Smooth muscle cell of the brain vasculature (primary cell): ENCODE results near the gene XYLT1.

ENCODE experiments used
- DNase-seq: peaks from one replicate; pipeline ENCODE4 v3.0.0-alpha.2; 2012; ENCODE audit warnings: low read depth, low spot score

The XYLT1 gene

DNA sequence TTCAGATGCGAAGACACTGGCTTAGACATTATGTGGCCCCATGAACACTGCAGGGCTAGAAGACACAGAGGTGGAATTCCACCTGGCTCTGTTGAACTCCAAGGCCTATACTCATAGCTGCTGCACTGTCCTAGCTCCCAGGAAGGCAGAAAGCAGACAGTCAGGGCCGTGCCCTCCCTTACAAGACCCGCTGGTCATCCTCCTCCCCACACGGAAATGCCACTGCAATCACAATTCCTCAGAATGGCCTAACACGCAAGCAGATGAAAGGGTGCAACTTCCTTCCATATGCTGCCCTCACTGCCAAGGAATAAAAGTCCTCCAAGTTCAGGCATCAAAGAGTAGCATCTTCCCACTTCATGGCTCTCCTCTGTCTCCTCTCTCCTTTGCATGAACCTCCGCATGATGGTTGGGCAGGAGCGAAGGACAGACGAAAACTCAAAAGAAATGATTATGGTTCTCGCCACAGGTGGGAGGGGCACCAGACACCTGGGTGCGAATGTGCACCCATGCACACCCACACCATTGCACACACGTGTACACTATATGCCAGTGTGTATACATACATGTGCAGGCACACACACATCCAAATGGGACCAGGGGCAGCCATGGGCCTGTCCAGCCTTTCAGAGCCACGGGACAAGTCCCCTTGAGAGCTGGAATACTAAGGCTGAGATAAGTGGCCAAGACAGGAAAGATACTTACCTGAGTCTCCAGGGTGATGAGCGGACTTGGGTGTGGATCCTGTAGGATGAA lies 113.3 kb downstream of the XYLT1 start:
- DNase-seq: no peak

DNA sequence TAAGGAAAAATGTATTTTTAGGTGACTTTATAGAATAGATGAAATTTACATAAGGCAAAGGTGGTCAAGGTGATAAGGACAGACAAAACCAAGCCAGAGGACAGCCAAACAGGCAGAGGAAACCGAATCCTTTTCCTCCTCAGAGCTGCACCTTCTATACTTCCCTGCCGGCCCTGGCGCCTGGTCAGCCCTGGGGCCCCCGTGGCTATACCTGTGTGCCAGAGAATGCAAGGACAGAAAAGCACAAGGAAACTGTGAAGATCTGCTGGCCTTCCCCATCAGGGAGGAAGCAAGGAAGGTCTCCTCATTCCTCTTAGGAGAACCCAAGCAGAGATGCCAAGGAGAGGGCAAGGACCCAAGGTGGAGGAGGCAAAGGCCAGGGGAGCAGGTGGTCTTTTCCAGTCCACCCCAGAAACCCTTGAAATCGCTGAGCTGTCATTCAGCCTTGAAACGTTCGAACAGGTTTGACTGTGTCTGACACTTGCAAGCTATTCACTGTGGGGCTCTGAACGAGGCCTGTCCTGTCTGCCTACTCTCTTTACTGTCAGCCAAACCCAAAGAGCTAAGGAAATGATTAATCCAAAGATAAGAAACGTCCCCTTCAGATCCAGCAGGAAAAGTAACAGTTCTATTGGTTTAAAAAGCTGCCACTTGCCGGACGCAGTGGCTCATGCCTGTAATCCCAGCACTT lies 114.4 kb downstream of the XYLT1 start:
- no peak for DNase-seq

DNA sequence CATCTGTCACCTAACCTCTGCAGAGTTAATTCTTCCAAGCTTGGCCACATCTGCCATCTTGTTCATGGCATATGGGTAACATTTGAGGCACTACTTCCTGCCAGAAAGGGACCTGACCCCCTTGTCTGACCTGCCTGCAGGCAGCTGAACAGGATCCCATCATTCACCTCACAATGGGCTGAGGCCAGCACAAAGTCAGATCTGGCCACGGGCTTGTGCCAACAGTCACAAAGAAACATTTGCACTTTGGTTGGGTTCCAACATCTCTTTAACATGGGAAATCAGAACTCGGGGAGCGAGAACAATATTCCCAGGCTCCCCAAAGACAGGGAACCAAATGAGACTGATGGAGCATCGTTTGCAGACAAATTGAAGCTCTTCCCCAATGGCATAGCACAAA lies 116.1 kb downstream of the XYLT1 start:
- DNase-seq: no peak

DNA sequence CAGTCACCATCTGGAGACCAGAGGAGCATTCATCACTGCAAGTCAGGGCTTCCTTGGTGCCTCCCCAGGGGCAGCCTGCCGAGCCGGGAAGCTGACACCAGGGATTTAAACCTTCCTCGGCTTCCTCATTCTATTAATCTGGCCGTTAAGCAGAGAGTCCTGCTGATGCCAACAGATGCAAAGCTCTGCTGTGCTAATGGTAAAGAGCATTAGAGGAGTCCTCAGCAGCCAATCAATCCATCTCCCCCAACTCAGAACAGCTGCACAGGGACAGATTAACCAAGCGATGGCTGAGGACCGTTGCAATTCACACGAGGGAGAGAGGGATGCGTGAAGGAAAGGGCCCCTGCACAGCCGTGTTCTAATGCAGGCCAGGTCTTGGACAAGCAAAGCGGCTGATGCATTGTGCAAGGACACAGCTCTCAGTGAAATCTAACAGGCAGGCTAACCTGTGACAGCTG lies 116.6 kb downstream of the XYLT1 start:
- no peak for DNase-seq

DNA sequence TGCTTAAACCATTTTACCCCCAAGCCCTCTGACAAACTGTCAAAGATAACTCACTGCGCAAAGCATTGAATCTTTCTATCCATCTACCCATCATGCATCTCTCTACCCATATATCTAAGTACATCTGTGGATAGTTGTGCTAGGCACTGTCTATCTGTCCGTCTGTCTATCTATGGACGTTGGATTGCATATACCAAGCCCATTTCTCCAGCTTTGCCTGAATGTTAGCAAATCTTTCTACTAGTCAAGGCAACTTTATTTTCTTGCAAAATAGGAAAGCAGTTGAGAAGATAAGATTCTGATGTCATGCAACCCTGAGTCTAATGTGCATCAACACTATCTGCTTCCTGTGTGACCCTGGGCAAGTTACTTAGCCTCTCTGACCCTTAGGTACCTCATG lies 117.2 kb downstream of the XYLT1 start:
- no peak for DNase-seq

DNA sequence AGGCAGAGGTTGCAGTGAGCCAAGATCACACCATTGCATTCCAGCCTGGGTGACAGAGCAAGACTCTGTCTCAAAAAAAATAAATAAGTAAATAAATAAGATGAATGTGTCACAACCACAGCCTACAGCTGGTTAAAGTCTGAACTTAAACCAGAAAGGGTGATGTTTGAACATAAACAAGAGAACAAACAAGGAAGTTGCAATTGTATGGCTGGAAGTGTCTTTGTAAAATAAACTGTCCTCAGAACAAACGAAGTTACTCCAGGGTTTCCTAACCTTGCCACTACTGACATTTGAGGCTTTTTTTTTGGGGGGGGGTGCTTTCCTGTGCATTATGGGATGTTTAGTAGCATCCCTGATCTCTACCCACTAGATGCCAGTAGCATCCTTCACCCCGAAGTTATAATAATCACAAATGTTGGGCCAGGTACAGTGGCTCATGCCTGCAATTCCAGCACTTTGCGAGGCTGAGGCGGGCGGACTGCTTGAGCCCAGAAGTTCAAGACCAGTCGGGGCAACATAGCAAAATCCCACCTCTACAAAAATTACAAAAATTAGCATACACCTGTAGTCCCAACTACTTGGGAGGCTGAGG lies 119.2 kb downstream of the XYLT1 start:
- no peak for DNase-seq

DNA sequence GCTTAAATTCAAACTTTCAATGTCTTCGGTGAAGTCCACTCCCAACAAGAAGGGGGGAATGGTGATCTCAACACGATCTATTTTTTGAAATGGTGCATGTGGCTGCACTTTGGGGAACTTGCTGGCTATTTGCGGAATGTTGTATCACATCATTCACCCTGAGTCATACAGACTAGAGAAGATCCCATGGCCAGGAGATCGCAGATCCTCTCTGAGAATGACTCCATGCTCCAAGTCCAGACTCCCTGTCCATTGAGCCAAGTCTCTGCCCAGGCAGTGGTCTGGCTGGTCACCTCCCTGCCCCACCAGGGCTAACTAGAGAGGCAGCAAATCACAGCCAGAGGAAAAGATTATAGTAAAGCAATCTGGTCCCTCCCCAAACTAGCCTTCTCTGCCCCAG lies 120.6 kb downstream of the XYLT1 start:
- DNase-seq: no peak

DNA sequence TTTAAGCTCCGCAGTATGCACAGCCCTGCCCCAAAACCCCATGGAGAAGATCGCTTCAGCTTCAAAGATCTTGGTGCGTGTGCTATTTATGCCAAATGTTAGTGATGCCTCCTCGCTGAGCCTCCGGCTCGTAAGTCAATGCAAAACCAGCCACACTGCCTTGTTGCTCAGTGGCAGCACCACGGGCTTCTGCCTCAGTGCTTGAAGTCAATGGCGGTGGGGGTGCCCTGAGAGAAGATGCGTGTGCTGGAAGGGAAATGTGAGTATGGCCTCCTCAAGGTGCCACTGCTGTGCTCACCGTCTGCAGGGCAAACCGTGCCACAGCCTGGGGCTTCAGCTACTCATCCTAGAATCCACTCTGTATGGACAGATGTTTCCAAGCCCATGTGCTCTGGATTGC lies 121.9 kb downstream of the XYLT1 start:
- DNase-seq: no peak

DNA sequence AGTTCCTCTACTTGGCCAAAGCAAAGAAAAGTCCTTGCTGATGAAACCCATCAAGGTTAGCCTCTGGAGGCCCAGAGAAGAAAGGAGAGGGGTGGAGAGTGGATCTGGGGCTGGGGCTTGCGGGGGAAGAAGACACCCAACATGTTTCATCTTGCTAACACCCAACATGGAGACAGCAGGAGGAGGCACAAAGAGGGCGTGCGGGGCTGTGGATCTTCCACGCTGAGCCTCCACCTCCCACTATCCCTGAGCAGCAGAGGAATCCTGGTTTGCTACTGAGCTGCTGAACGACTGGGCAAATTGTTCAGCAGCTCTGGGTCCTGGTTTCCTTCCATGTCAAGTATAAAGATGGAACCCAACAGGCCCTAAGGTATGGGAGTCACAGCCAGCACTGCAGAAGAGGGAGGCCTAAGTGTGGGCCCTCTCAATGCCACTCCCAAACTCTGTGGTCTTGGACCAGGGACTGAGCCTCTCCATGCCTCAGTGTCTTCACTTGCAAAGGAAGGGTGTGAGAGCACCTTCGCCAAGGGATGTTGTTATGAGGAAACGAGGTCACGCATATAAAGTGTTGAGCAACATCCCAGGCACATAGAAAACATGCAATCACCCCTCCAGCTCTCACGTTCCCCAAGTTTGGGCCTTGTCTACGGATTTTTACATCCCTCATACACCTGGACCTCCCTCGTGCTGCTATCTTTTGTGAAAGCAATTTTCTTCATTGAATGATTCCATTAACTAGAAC lies 122.5 kb downstream of the XYLT1 start:
- DNase-seq: no peak

DNA sequence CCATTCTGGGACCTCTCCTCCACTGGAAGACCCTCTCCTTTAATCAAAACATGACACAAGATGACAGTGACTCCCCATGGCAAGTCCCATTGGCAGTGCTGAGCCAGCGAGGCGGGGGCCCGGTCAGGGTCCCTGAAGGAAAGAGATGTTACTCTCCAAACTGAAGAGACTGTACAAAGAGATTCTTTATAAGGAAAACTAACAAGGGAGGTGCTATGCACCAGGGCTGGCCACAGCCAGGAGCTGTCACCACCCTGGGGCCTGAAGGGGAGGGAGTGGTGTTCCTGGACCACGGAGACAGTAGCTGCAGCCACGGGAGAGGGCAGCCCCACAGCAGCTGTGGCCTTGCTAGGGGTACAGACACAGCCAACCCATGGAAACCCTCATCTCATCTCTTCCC lies 123.1 kb downstream of the XYLT1 start:
- DNase-seq: no peak

DNA sequence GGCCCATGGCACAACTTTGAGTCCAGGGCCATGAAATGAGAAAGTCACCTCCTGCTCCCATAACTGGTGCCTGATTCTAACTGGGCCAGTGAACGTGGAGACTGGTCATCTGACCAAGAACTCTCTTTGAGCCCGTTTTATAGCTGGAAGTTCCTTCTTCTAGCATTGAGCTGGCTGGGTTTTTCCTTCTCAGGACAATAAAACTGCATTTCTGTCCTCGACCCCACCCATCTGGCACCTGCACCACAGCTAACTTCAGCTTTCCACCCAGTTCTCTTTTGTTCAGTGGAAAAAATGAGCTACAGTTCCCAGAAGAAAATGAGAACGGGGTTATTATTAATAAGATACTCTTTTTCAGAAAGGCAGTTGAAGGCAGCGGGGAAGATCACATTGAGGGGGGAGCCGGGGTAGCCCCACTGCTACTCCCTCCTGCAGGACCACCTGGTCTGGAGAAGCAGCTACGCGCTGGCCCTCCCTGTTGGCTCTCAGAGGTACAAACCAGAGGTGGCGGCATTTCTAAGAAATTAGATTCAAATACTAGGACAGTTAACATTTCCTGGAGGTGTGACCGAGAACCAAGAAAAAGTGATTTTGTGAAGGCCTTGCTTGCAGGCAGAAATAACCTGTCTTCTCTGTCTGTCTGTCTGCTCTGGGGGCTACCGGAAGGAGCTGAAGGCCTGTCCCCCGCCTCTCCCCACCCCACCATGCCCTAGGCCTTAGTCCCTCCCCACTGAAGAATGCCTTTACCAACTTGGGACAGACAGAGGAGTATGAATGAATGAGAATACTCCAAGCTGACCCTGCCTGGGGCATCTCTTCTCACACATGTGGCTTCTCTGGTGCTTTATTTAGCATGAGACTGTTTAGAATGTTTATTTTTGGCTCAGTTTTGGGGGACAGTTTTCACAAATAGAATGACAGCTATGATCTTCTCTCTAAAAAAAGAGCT lies 123.9 kb downstream of the XYLT1 start:
- DNase-seq: no peak

DNA sequence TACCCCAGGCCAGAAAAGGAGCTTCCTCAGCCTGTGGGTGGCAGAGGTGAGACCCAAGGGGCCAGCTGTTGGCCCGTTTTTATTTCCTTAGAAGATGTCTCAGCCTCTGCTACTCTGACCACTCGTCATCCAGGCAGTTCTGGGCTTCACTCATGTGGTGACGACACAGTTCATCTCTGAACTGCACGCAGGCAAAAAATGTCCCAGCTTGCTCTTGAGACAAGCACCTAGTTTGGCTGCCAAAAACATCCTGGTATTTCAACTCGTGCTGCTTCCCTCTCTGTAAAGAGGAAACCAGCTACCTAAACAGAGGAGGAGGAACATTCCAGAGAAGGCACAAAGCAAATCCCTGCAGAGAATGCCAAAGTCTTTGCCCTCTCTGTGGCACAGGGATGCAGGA lies 125.7 kb downstream of the XYLT1 start:
- no peak for DNase-seq

DNA sequence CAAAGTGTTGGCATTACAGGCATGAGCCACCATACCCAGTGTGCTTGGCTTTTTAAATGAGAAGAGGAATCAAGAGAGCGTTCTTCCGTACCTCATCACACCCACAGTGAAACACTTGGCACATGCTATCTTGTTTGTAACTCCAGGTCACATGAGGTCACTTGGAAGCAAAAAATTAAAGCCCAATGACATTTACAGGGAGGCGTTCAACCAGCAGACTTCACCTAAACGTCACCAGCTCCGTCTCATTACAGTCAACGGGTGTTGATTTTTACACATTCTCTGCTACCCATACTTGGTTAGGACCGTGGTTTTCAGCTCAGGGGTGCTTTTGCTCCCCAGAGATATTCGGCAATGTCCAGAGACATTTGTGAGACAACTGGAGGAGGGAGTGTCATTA lies 127.0 kb downstream of the XYLT1 start:
- DNase-seq: no peak

DNA sequence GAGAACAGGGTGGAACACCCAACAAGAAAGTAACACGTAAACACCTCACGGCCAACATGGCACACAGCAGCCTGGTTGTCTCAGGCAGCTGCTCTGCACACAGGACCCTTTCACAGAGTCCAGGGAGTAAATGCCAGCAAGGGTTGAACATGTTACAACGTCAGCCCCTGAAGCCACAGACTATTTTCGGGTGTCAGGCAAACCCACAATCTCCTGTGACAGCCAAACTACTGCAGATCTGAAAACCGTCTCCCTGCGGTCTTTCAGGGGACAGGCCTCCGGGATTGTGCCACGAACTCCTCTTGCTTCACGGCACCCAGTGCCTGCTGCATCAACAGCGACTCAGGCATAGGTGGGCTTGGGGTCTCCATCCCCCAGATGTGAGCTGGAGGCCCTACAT lies 127.7 kb downstream of the XYLT1 start:
- DNase-seq: no peak

DNA sequence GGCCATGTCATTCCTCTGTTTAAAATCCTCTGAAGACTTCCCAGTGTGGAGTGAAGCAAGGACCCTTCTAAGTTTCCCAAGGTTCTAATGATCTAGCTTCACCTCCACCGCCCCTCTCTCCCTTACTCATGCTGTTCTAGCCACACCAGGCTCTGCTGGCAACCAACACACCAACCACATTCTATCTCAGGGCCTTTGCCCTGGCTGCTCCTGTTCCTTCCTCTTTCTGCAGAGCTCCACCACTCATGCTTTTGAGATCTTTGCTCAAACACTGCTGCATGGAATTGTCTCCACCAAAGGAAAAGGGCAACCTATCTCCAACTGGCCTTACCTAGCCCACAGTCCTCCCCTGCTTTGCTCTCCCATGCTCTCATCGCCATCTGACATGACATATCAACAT lies 128.7 kb downstream of the XYLT1 start:
- DNase-seq: no peak

DNA sequence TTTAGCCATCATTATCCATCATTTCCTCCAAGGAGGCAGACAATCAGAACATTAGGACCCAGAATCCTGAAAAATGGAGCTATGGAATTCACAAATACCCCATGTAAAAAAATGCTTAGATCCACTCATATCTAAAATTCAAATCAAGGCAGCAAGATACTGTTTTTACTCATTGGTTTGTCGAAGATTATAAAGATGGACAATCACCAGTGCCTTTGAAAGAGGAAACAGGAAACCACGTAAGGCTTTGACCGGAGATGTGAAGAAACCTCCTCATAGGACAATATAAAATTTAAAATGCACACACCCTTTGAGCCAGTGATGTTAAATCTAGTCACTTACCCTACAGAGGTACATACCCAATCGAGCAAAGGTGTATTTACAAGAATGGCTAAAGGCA lies 130.0 kb downstream of the XYLT1 start:
- DNase-seq: no peak

DNA sequence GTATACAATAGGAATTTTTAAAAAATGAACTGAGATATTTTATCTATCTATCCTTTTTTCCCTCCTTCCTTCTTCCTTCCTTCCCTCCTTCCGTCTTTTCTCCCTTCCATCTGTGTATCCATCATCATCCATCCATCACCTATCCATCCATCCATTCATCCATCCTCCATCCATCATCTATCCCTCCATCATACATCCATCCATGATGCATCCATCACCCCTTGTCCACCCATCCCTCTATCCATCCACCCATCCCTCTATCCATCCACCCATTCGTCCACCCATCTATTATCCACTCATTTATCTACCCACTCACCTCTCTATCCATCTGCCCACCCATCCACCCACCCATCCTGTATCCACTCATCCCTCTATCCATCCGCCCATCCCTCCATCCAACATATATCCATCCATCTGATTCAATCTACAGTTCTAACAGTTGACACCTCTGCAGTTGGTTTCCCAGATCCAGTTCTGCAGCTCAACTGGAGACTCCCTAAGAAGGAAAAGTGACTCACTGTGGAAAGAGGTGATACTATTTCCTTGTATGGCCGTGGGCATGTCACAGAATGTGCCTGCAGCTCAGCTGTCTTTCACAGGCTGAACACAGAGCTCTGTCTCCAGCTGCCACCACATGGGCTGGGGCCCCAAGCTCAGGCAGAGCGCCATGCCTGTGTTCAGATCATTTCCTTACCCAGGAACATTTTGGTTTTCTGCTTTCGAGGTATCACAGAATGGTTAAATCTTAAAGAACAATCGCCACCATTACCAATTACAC lies 130.8 kb downstream of the XYLT1 start:
- no peak for DNase-seq

DNA sequence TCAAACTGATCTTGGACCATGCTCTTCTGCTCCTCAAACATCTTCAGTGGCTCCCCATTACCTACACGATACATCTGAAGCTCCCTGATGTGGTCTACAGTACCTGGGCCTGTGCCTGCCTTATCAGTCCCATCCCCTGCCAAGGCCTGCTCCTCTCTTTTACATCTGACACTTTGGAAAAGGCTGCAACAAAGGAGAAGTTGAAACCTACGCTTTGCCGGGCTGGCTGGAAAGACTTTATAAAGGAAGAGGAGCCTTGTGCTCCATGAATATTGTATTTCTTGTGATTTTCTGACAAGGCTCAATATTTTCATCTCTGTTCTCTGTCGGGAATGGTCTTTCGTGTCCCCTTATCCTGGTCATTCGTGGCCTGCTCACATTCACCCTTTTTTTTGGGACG lies 132.5 kb downstream of the XYLT1 start:
- no peak for DNase-seq

DNA sequence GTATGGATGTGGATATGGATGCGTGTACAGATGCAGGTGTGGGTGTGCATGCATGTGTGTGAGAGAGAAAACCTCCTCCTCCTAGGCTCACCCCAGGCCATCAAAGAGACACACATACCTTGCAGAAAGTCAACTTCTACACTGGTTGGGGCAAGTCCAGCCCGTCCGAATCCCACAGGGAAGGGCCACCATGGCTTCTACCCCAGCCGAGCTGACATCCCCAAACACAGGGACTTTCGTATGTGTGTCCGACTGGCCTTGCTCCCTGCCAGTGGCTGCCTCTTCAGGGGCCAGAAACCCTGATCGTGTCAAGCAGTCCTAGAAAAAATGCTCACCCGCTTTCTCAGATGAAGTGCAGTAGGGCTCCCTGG lies 134.2 kb downstream of the XYLT1 start:
- no peak for DNase-seq

DNA sequence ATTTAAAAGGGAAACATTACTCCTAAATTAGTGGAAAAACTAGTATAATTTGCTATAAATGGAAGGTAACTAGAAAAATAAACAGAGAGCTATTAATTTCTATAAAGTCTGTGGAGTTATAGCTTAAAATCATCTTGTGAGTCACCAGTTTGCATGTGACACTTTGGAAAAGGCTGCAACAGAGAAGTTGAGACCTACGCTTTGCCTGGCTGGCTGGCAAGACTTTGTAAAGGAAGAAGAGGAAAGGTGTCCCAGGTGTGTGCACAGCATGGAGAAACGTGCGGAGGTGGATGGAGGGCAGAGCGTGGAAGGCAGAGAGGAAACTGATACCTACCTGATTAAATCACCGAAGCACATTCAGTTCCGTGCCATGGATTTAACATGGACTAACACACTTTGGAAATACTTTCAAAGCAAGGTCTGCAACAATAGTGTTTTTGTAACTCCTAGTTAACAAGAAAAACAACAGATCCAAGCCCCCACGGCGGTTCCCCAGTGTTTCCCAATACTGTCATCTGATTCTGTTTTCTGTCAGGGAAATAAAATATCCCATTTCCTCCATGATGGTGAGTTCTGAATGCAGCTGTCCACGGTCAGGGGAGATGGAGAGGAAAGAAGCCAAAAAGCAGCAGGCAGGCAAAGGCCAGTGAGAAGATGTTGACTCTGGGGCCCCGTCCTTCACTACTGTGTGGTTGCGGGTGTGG lies 134.8 kb downstream of the XYLT1 start:
- DNase-seq: peak; percentile 24
